DND-41 (cell line): ENCODE results near the gene CDKN2B-AS1.

Experiments
- CTCF ChIP-seq: IDR thresholded peaks from 2 replicates; pipeline ENCODE4 v1.5.1; 2012; ENCODE audit warnings: borderline replicate concordance, low read length, moderate library complexity, mild to moderate bottlenecking; ENCODE audit not compliant: poor library complexity, severe bottlenecking; ENCODE audit errors: extremely low read depth
- EZH2 ChIP-seq: IDR thresholded peaks from 3 replicates; pipeline ENCODE4 v1.6.1; 2012; ENCODE audit warnings: borderline replicate concordance, low read depth, mild to moderate bottlenecking, moderate library complexity, low read length, inconsistent platforms; ENCODE audit not compliant: severe bottlenecking

DNA sequence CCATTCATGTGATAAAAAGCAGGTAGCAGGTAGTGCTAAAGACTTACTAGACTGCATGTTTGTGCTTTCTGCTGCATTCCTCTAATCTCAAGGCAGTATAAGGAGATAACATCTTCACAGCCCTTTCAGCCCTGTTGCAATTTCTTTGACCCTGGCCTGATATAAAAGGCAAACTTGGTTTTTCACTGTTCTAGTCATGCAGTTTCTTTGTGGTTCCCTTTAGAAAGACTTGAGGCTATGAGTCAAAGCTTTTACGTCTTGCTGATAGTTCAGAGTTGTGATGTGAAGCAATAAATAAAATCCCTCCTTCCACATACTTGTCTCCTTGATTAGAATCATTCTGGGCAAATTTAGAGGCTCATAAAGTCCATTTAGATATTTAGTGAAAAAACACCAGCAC is 103.1 kb downstream of the CDKN2B-AS1 start:
- TF ChIP-seq CTCF (no peak), EZH2 (no peak)
